ENCODE results near the gene SIPA1L3. TPM values are rescaled to one million over a fixed set of nuclear protein-coding genes. Genes with fewer than 3 reads are reported as not detected.

Gene SIPA1L3
- total and polyA plus RNA-seq, 10 of the 15 experiments (the other 5 are each of a cell fraction or from before 2014, with no cell fraction given), result 0.24 to 66.2 (median 19.1) TPM

GRCh38 chr19:37877147-37877546 is 29.9 kb upstream of the SIPA1L3 start:
- intact Hi-C loops (cut with micrococcal nuclease; ENCODE audit: unreplicated experiment), result no loop called here
- no peak overlapping the region for H3K9ac ChIP-seq (ENCODE audit: control insufficient read depth, insufficient read depth, low read length)
- no peak overlapping the region for H3K4me3 ChIP-seq
- H3K9me3 ChIP-seq (replicated peaks; ENCODE audit: control insufficient read depth, insufficient read depth, low read length), result no peaks in the 10 kb centered on the region; the same call in 1 of the 3 replicates
- no peak overlapping the region for H2AFZ ChIP-seq (ENCODE audit: control insufficient read depth, low read depth, low read length)
- ChIA-PET CTCF (no interaction called here), SMC1A (ENCODE audit: uncharacterized antibody, unreplicated experiment) (no interaction called here), POLR2A (no interaction called here), RAD21 (ENCODE audit: unreplicated experiment) (interaction anchor here (0.7 kb wide), 1 partner anchor 461 kb away, joined by 3 read pairs; no protein-coding TSS in a partner anchor)
- ATAC-seq, result no peak
- H3K27ac ChIP-seq (ENCODE audit: control insufficient read depth, insufficient read depth), result no peak overlapping the region
- H3K36me3 ChIP-seq (ENCODE audit: control insufficient read depth in 2 of 2, insufficient read depth in 2 of 2, low read length in 1 of 2), result no peaks in the 10 kb centered on the region
- 48% methylated on average over 3 of the region's 3 CpGs for WGBS (ENCODE audit: insufficient coverage, insufficient replicate concordance, low lambda C conversion rate, missing lambda C conversion rate)
- no peaks in the 10 kb centered on the region for H3K79me2 ChIP-seq (ENCODE audit: control insufficient read depth, insufficient read depth, low read length)
- no peaks in the 10 kb centered on the region for H4K20me1 ChIP-seq (ENCODE audit: control insufficient read depth, insufficient read depth)
- FAIRE-seq, result no peak
- H3K4me2 ChIP-seq (ENCODE audit: control insufficient read depth, insufficient read depth), result no peak overlapping the region
- no peak for DNase-seq (ENCODE audit: low read depth, low spot score)
- H3K4me1 ChIP-seq (ENCODE audit: control insufficient read depth, insufficient read depth, low read length), result no peaks in the 10 kb centered on the region
- H3K27me3 ChIP-seq (replicated peaks in 1 of 2; ENCODE audit: control insufficient read depth in 2 of 2, insufficient read depth in 2 of 2, low read length in 1 of 2), result no peaks in the 10 kb centered on the region
- in situ Hi-C loops (cut with MboI), result no loop called here
- no TSS peak for BruUV-seq (replicated peaks)
- TF ChIP-seq, protein P1, sequence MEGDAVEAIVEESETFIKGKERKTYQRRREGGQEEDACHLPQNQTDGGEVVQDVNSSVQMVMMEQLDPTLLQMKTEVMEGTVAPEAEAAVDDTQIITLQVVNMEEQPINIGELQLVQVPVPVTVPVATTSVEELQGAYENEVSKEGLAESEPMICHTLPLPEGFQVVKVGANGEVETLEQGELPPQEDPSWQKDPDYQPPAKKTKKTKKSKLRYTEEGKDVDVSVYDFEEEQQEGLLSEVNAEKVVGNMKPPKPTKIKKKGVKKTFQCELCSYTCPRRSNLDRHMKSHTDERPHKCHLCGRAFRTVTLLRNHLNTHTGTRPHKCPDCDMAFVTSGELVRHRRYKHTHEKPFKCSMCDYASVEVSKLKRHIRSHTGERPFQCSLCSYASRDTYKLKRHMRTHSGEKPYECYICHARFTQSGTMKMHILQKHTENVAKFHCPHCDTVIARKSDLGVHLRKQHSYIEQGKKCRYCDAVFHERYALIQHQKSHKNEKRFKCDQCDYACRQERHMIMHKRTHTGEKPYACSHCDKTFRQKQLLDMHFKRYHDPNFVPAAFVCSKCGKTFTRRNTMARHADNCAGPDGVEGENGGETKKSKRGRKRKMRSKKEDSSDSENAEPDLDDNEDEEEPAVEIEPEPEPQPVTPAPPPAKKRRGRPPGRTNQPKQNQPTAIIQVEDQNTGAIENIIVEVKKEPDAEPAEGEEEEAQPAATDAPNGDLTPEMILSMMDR (IDR thresholded peaks at IDR 0.05 in 2 of 3, conservative IDR thresholded peaks at IDR 0.05 in 1 of 3; ENCODE audit: control insufficient read depth in 2 of 3, extremely low read depth in 1 of 3, insufficient read depth in 1 of 3, low read depth in 3 of 3, low read length in 3 of 3), result no peak
- TF ChIP-seq SMARCA5 (IDR thresholded peaks at IDR 0.05) (no peak), STAT3 (IDR thresholded peaks at IDR 0.05; ENCODE audit: low read depth, low read length) (no peak), CBX3 (IDR thresholded peaks at IDR 0.05; ENCODE audit: borderline replicate concordance, low read depth) (no peak), ZSCAN29 (IDR thresholded peaks at IDR 0.05) (no peak), HDAC2 (IDR thresholded peaks at IDR 0.05) (no peak), SMAD1 (IDR thresholded peaks at IDR 0.05; ENCODE audit: low read depth, partially characterized antibody) (no peak), TAF1 (IDR thresholded peaks at IDR 0.05; ENCODE audit: borderline replicate concordance, low read depth, low read length) (no peak), RCOR1 (conservative IDR thresholded peaks at IDR 0.05; ENCODE audit: low read depth, low read length) (no peak), POLR2A (IDR thresholded peaks at IDR 0.05; ENCODE audit: low read depth, low read length) (no peak)
- TF ChIP-seq, protein P2, sequence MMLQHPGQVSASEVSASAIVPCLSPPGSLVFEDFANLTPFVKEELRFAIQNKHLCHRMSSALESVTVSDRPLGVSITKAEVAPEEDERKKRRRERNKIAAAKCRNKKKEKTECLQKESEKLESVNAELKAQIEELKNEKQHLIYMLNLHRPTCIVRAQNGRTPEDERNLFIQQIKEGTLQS (IDR thresholded peaks at IDR 0.05; ENCODE audit: borderline replicate concordance, extremely low read depth, low read depth, low read length), result no peak

Measured in GM12878 (cell line).